GM21825 (cell line): ENCODE measurements around the gene TPRX2.
"Not testable (repeated sequence)": the region's sequence is repeated elsewhere in the genome, so short reads cannot be mapped to it uniquely, and the experiment has no call there.

Experiments
- ATAC-seq: cut with Tn5 transposase; IDR thresholded peaks from one replicate; pipeline ENCODE4 v1.9.1; 2021; ENCODE audit warnings: mild to moderate bottlenecking, moderate library complexity; ENCODE audit not compliant: unreplicated experiment

TPRX2 gene

GRCh38 chr19:47860602-47861297 is 1.7 kb downstream of the TPRX2 start:
- ATAC-seq = no peak

DNA sequence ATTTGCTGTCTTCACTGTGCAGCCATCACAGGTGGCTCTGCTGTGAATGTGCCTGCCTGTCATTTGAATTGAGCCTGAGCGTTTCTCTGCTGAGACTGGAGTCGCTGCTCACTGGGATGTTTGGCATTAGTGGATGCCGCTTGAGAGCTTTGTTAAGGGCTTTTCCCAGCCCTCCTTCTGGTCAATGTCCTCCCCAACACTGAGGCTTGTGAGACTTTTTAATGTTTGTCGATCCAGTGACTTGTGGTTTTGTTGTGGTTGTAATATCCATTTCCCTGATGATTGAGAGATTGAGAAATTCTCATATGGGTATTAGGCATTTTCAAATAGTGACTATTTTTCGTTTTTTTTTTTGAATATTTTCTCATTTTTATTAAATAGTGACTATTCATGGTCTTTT is 2.6 kb downstream of the TPRX2 start:
- ATAC-seq = no peak

- ATAC-seq = no peak
These were observed 4.5 kb downstream of the TPRX2 start for GRCh38 chr19:47863514-47863936.

- no peak for ATAC-seq
These were observed 6.1 kb downstream of the TPRX2 start for GRCh38 chr19:47865166-47865565.

DNA sequence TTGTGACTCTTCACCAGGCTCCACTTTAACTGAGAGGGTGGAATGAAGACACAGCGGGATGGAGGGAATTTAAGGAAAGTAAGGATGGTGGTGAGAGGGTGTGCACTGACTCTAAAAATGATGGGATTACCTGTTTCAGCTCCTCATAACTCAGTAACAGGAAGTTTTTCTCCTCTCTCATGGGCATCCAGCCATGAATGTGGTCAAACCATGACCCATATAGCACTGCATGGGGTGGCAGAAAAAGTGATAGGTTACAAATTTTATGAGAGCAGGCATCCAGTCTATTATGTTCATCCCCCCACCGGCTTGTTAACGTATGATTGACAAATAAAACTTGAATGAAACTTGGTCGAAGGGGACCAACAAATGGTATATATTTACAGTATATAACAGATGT is 19.9 kb downstream of the TPRX2 start:
- ATAC-seq = no peak

DNA sequence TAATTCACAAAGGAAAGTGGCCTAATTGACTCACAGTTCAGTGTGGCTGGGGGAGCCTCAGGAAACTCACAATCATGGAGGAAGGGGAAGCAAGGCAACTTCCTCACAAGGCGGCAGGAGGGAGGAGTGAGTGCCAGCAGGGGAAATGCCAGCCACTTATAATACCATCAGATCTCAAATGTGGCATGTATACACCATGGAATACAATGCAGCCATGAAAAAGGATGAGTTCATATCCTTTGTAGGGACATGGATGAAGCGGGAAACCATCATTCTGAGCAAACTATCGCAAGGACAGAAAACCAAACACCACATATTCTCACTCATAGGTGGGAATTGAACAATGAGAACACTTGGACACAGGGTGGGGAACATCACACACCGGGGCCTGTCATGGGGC is 20.4 kb downstream of the TPRX2 start:
- not testable (repeated sequence) for ATAC-seq

DNA sequence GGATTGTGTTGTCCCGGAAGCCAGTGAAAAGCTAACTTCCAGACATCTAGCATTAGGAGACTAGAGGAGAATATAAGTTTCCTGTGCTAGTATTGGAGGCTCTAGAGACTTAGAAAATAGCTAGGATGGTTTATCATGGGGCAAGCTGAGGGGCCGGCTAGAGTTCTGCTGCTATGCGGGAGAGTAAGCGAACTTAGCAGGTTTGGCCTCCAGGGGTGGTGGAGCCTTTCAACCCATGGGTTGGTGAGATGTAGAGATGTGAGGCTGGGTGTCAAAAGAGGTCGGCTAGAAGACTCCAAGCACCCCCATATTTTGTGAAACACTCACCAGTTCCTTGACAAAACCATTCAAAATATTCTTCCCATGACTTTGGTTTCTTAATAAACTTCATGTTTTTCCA is 22.7 kb downstream of the TPRX2 start:
- ATAC-seq = no peak

DNA sequence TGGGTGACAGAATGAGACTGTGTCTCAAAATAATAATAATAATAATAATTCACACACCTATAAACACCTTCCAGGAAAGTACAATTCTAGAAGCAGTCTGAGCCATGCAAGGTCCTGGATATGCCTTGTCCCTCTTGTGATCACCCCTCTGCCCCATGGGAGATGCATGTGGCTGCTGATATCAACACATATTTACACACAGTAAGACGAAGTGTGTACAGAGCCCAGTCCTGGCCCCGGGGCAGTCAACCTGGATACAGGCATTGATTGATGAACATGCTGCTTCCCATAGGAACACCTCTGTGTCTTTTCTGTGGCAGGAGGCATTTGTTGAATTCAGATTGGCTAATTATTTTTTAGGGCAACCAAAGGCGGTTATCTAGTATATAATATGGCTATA is 23.9 kb downstream of the TPRX2 start:
- no peak for ATAC-seq

- no peak for ATAC-seq
These were observed 26.0 kb downstream of the TPRX2 start for GRCh38 chr19:47885067-47885463.

GRCh38 chr19:47886010-47886559 is 27.1 kb downstream of the TPRX2 start, which contains the start of gene SULT2A1:
Gene SULT2A1 (minus strand): TSS chr19:47886315. CDS start chr19:47886257, 58 bp downstream.
- no peak for ATAC-seq

DNA sequence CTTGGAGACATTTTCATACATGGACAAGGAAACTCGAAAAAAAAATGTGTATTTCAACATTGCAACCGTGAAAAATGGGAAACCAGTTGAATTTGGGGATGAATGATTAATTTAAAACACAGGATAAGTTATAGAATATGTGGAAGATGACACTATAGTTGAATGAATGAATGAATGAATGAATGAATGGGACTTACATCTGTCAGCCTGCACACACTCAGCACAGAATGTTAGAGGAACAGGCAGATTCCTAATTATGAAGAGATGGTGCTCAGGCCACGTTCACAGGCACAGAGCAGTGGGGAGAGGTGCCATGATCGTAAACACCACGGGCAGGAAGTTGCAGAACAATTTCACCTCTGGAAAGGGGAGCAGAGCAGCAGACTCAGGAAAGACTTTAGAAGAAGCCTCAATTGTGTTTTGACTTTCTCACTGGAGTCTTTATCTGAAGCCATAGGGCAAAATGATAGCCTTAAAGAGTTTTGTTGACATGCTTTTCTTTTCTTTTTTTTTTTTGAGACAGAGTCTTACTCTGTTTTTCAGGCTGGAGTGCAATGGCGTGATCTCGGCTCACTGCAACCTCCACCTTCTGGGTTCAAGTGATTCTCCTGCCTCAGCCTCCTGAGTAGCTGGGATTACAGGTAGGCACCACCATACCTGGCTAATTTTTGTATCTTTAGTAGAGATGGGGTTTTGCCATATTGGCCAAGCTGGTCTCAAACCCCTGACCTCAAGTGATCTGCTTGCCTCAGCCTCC is 32.0 kb downstream of the TPRX2 start:
- no peak for ATAC-seq

DNA sequence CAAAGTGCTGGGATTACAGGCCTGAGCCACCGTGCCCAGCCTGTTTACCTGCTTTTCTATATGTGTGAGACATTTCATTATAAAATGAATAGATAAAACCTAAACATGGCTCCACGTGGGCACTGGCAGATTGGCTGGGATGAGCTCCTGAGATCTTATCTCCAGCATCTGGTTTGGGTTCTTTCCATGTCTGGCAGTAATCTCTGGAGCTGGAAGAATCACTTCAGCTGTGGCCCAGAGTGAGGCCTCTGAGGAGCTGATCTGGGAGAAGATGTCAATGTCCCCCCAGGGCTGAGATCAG is 32.5 kb downstream of the TPRX2 start:
- ATAC-seq = no peak

GRCh38 chr19:47891923-47892666 is 33.1 kb downstream of the TPRX2 start:
- no peak for ATAC-seq

DNA sequence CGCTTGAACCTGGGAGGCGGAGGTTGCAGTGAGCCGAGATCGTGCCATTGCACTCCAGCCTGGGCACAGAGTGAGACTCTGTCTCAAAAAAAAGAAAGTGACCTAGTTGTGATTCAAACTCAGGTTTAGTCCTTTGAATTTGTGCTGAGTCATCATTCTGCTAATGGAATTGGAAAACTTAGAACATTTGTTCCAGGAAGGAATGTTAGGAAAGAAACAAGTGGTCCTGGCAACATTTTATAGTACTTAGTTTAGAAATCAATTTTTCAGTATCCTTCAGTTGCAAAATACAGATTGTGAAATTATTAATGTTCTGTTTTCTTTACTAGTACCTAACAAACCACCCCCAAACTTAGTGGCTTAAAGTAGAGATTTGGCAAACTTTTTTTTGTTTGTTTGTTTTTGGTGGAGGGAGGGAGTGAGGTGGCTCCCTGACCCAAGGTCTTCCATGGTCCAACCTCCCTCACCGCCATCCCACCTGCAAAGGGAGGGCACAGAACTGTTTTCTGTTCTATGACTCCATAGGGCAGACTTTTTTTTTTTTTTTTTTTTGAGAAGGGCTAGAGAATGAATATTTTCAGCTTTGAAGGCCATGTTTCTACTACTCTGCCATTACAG is 36.2 kb downstream of the TPRX2 start:
- no peak for ATAC-seq

- no peak for ATAC-seq
These were observed 37.0 kb downstream of the TPRX2 start for GRCh38 chr19:47896019-47896418.

DNA sequence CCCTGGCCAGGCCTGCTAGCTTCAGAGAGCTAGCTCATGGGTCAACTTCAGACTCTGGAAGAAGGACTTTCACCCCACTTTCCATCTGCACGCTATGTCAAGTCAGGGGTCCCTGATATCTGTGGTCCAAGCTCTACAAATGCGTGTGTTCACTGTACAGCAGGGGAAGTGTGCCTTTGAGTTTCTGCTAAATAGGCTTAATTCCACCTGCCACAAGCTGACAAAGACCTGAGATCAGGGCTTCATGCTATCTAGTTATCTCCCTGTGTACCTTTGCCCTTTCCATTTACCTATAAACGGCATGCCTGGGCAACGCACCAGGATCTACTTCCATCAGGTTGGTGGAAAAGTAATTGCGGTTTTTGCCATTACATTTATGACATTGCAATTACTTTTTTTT is 37.7 kb downstream of the TPRX2 start:
- ATAC-seq = no peak

DNA sequence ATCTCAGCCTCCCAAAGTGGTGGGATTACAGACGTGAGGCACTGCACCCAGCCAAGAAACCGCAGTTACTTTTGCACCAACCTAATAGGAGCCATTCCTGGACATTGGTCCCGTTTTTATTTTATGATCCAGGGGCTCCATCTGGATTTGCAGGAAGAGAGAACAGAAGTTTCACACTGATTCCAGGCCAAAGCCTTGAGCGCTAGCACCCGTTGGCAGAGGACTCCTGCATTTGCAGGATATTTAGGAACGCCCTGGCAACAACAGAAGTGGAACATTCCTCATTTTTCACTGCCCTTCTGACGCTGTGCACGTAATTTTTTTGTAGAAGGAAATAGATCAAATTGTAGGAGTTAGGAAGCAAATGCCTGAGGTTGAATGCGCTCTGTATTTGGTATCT is 38.8 kb downstream of the TPRX2 start:
- no peak for ATAC-seq

DNA sequence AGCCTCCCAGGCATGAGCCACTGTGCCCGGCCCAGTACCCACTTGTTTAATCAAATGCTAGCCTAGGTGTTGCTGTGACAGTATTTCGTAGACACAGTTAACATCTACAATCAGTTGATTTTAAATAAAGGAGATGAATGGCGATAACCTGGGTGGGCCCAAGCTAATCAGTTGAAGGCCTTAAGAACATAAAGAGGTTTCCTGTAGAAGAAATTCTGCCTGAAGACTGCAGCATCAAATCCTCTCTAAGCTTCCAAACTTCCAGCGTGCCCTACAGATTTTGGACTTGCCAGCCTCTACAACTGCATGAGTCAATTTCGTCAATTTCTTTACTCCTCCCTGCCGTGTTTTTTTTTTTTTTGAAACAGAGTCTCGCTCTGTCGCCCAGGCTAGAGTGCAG is 40.3 kb downstream of the TPRX2 start:
- ATAC-seq = no peak

DNA sequence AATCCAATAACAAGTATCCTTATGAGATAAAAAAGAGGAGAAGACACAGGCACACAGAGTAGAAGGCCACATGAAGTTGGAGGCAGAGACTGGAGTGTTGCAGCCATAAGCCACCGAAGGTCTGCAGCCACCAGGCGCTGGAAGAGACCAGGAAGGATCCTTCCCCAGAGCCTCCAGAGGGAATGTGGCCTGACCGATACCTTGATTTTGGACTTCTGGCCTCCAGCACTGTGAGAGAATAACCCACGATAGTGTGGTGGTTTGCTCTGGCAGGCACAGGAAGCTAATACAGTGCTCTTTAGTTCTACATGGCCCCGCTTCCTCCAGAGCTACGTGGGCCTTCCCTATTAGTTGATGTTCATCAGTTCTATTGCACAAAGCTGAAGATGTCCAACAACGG is 42.3 kb downstream of the TPRX2 start:
- no peak for ATAC-seq

GRCh38 chr19:47909350-47909749 is 50.3 kb downstream of the TPRX2 start:
- ATAC-seq = not testable (repeated sequence)

DNA sequence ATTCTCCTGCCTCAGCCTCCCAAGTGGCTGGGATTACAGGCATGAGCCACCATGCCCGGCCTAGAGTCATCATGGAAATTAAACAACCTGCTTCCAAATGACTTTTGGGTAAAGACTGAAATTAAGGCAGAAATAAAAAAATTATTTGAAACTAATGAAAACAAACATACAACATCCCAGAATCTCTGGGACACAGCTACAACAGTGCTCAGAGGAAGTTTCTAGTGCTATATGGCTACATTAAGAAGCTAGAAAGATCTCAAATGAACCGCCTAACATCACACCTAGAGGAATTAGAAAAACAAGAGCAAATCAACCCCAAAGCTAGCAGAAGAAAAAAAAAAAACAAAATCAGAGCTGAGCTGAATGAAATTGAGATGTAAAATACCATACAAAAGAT is 51.2 kb downstream of the TPRX2 start:
- ATAC-seq = not testable (repeated sequence)
